HepG2 (cell line): ENCODE data around the gene STX4. TPM values are rescaled to one million over a fixed set of nuclear protein-coding genes. Genes with fewer than 3 reads are reported as not detected.

ENCODE experiments used
- ATF3 ChIP-seq: sonication (generic); formaldehyde crosslinking; IDR thresholded peaks from 2 replicates; pipeline ENCODE4 v1.4.0; 2020; ENCODE audit warnings: missing genetic modification reagents
- ATF7-NPFF ChIP-seq: sonication (generic); formaldehyde crosslinking; IDR thresholded peaks from 2 replicates; pipeline ENCODE4 v1.8.1; 2023; ENCODE audit warnings: mild to moderate bottlenecking, low read depth, missing genetic modification reagents, moderate library complexity
- CENPBD1 ChIP-seq: sonication (generic); formaldehyde crosslinking; IDR thresholded peaks from 2 replicates; pipeline ENCODE4 v1.8.0; 2022; ENCODE audit warnings: missing genetic modification reagents, low read depth, mild to moderate bottlenecking, borderline replicate concordance
- HMGXB3 ChIP-seq: sonication (generic); formaldehyde crosslinking; IDR thresholded peaks from 2 replicates; pipeline ENCODE4 v1.4.0; 2020; ENCODE audit warnings: missing genetic modification reagents, borderline replicate concordance
- HNRNPLL ChIP-seq: fragments of 200-400 bp; formaldehyde crosslinking; IDR thresholded peaks from 2 replicates; pipeline ENCODE4 v1.6.1; 2017; ENCODE audit warnings: mild to moderate bottlenecking, low read depth, low read length; ENCODE audit not compliant: poor library complexity, severe bottlenecking
- IRX3 ChIP-seq: sonication (generic); formaldehyde crosslinking; IDR thresholded peaks from 2 replicates; pipeline ENCODE4 v1.8.1; 2023; ENCODE audit warnings: mild to moderate bottlenecking, low read depth, missing genetic modification reagents, borderline replicate concordance
- KDM3A ChIP-seq: IDR thresholded peaks from 2 replicates; pipeline ENCODE4 v1.6.1; 2018; ENCODE audit warnings: low read depth, missing compliant biosample characterization
- MIXL1 ChIP-seq: IDR thresholded peaks from 2 replicates; pipeline ENCODE4 v1.6.1; 2016
- MXD4 ChIP-seq: IDR thresholded peaks from 2 replicates; pipeline ENCODE4 v1.6.1; 2016; ENCODE audit warnings: mild to moderate bottlenecking, missing biosample characterization, missing genetic modification reagents
- MXI1 ChIP-seq: IDR thresholded peaks from 3 replicates; pipeline ENCODE4 v1.6.1; 2012; ENCODE audit warnings: low read depth, low read length, inconsistent platforms, borderline replicate concordance
- NCOA1 ChIP-seq: sonication (generic); formaldehyde crosslinking; IDR thresholded peaks from 2 replicates; pipeline ENCODE4 v1.9.0; 2021; ENCODE audit warnings: missing genetic modification reagents
- RFXAP ChIP-seq: sonication (generic); formaldehyde crosslinking; IDR thresholded peaks from 2 replicates; pipeline ENCODE4 v1.4.0; 2020; ENCODE audit warnings: missing genetic modification reagents, borderline replicate concordance
- SMC3 ChIP-seq: IDR thresholded peaks from 2 replicates; pipeline ENCODE4 v1.6.1; 2011; ENCODE audit warnings: low read length, improper control_type of control experiment
- SUZ12 ChIP-seq: fragments of 150-350 bp; IDR thresholded peaks from 2 replicates; pipeline ENCODE4 v1.6.1; 2014; ENCODE audit warnings: low read depth, low read length
- TFDP1 ChIP-seq: IDR thresholded peaks from 2 replicates; pipeline ENCODE4 v1.6.1; 2016; ENCODE audit warnings: missing compliant biosample characterization, missing genetic modification reagents, borderline replicate concordance
- THAP9 ChIP-seq: sonication (generic); formaldehyde crosslinking; IDR thresholded peaks from 2 replicates; pipeline ENCODE4; 2020; ENCODE audit warnings: missing genetic modification reagents, mild to moderate bottlenecking, borderline replicate concordance
- ZBTB1 ChIP-seq: sonication (generic); formaldehyde crosslinking; IDR thresholded peaks from 2 replicates; pipeline ENCODE4 v1.4.0; 2020; ENCODE audit warnings: missing genetic modification reagents, borderline replicate concordance
- ZNF205 ChIP-seq: IDR thresholded peaks from 2 replicates; pipeline ENCODE4 v1.6.1; 2018; ENCODE audit warnings: missing biosample characterization, missing genetic modification reagents
- ZNF333 ChIP-seq: sonication (generic); formaldehyde crosslinking; IDR thresholded peaks from 2 replicates; pipeline ENCODE4 v1.4.0; 2020; ENCODE audit warnings: mild to moderate bottlenecking, missing genetic modification reagents, borderline replicate concordance
- ZNF709 ChIP-seq: sonication (generic); formaldehyde crosslinking; IDR thresholded peaks from 2 replicates; pipeline ENCODE4 v1.5.0; 2020; ENCODE audit warnings: mild to moderate bottlenecking, missing genetic modification reagents
- polyA plus RNA-seq, 8 experiments: library from polyadenylated mRNA; depleted of rRNA in 3 of 8; stranded (reverse) in 7 of 8; unstranded in 1 of 8; fragments of >200 nt; fragmentation: Illumina TruSeq in 4 of 8; extraction: Trizol in 4 of 8; gene quantifications; 2 replicates each; pipeline versions ENCODE4 v1.2.1 to v1.2.3, GENCODE V29; 2011 to 2016; ENCODE audit warnings: low read depth in 4 of 8, missing spikeins in 1 of 8, mixed read lengths in 1 of 8; ENCODE audit not compliant: insufficient read depth in 1 of 8
- total RNA-seq, 5 experiments: library from RNA; depleted of rRNA; stranded (reverse); fragments of >200 nt; fragmentation: Illumina TruSeq; extraction: Trizol; gene quantifications; 2 replicates each; pipeline ENCODE4 v1.2.3, GENCODE V29; 2016; ENCODE audit warnings: low read depth in 1 of 5

The STX4 gene
- total and polyA plus RNA-seq, 2 of the 13 experiments (the other 11 are each of a cell fraction or from before 2014, with no cell fraction given), result 29.2 to 34.6 TPM

- TF ChIP-seq NCOA1 (CRISPR knock-in tag), result no peak
- no peak for TF ChIP-seq KDM3A (CRISPR knock-in tag)
- no peak for TF ChIP-seq SUZ12
- TF ChIP-seq RFXAP (CRISPR knock-in tag), result no peak
- no peak for TF ChIP-seq HNRNPLL
- peak; percentile 42; the same call in 1 of the 3 replicates for TF ChIP-seq MXI1
- TF ChIP-seq HMGXB3, result peak; percentile 14; the same call in 1 of the 2 replicates
- TF ChIP-seq IRX3 (CRISPR knock-in tag), result no peak
- TF ChIP-seq MIXL1 (CRISPR knock-in tag), result no peak; the same call in 1 of the 2 replicates
- TF ChIP-seq ZNF205 (CRISPR knock-in tag), result no peak; the same call in 1 of the 2 replicates
- TF ChIP-seq ZNF333 (CRISPR knock-in tag), result peak; percentile 81; the same call in 1 of the 2 replicates
- no peak for TF ChIP-seq SMC3
- TF ChIP-seq ZNF709 (CRISPR knock-in tag), result no peak; the same call in 1 of the 2 replicates
- TF ChIP-seq MXD4, result no peak; the same call in 1 of the 2 replicates
- TF ChIP-seq ATF3 (CRISPR knock-in tag), result no peak
- no peak for TF ChIP-seq THAP9 (CRISPR knock-in tag)
- no peak for TF ChIP-seq TFDP1 (CRISPR knock-in tag)
- TF ChIP-seq ATF7-NPFF, result peak; percentile 62; the same call in 1 of the 2 replicates
- TF ChIP-seq CENPBD1 (CRISPR knock-in tag), result no peak
- TF ChIP-seq ZBTB1, result no peak
Measured at GRCh38 chr16:30998852-30999761, 34.3 kb upstream of the STX4 start (continued).
